BJ (cell line): ENCODE data around the gene CFAP54. TPM values are rescaled to one million over a fixed set of nuclear protein-coding genes. Genes with fewer than 3 reads are reported as not detected.

Experiments
- CTCF ChIA-PET: fragments of 350-600 bp; formaldehyde crosslinking; extraction: SDS; loops from one replicate; lab custom pipeline; 2021; ENCODE audit warnings: antibody characterized with exemption, inconsistent platforms; lab: Yijun Ruan, JAX
- POLR2A ChIA-PET: fragments of 300-600 bp; sonication (Branson Sonifier 250); formaldehyde crosslinking; extraction: SDS; loops from one replicate; lab custom pipeline; 2021; ENCODE audit warnings: antibody characterized with exemption; lab: Charles Lee
- DNase-seq: peaks from one replicate; pipeline ENCODE4 v3.0.0-alpha.2; 2011; ENCODE audit warnings: low read depth
- H3K27me3 ChIP-seq: 2 replicates; pipeline ENCODE4 v1.6.0; 2011; ENCODE audit warnings: low read length; ENCODE audit not compliant: control insufficient read depth, insufficient read depth
- H3K36me3 ChIP-seq: 2 replicates; pipeline ENCODE4 v1.5.1; 2011; ENCODE audit warnings: low read length; ENCODE audit not compliant: control insufficient read depth, insufficient read depth
- H3K4me3 ChIP-seq: 2 replicates; pipeline ENCODE4 v1.5.1; 2011; ENCODE audit warnings: low read depth, mild to moderate bottlenecking, control low read depth, low read length
- CTCF ChIP-seq: IDR thresholded peaks from 2 replicates; pipeline ENCODE4 v1.5.1; 2011; ENCODE audit warnings: low read depth, mild to moderate bottlenecking, control low read depth, inconsistent platforms, low read length, moderate library complexity; ENCODE audit not compliant: insufficient read depth
- polyA plus RNA-seq: library from polyadenylated mRNA; depleted of rRNA; stranded (reverse); fragments of >200 nt; gene quantifications from 2 replicates; pipeline ENCODE4 v1.2.3, GENCODE V29; 2011

Gene CFAP54
- polyA plus RNA-seq, 1 experiment, result 0.38 TPM

GRCh38 chr12:96516472-96517430 is 27.4 kb downstream of the CFAP54 start:
- no peaks in the 10 kb centered on the region for H3K27me3 ChIP-seq
- no peaks in the 10 kb centered on the region for H3K36me3 ChIP-seq
- ChIA-PET POLR2A (no interaction called here), CTCF (interaction anchor here (0.6 to 5.2 kb wide), 36 partner anchors 9 to 695 kb away, joined by 3 to 72 read pairs (median 4); partner anchors contain the start of gene CDK17)
- peak; percentile 26 for DNase-seq
- TF ChIP-seq CTCF, result peak; percentile 48
- H3K4me3 ChIP-seq, result no peak overlapping the region

- ChIA-PET CTCF (interaction anchor here (1.1 to 3.0 kb wide), 3 partner anchors 11 to 459 kb away, joined by 4 to 18 read pairs (median 4); partner anchors contain the start of gene CDK17), POLR2A (no interaction called here)
- TF ChIP-seq CTCF, result no peak
- DNase-seq, result no peak
- Histone ChIP-seq H3K36me3 (no peaks in the 10 kb centered on the region), H3K27me3 (no peaks in the 10 kb centered on the region), H3K4me3 (no peak overlapping the region)
Measured at GRCh38 chr12:96520767-96521166, 31.4 kb downstream of the CFAP54 start.

GRCh38 chr12:96521895-96522682 is 32.7 kb downstream of the CFAP54 start:
- Histone ChIP-seq H3K36me3 (no peaks in the 10 kb centered on the region), H3K4me3 (no peak overlapping the region), H3K27me3 (no peaks in the 10 kb centered on the region)
- no peak for DNase-seq
- ChIA-PET CTCF (interaction anchor here (0.6 to 3.0 kb wide), 3 partner anchors 116 to 460 kb away, joined by 3 to 18 read pairs (median 5); no protein-coding TSS in a partner anchor), POLR2A (no interaction called here)
- TF ChIP-seq CTCF, result no peak

- TF ChIP-seq CTCF, result no peak
- POLR2A ChIA-PET, result no interaction called here
- H3K27me3 ChIP-seq, result no peaks in the 10 kb centered on the region
- H3K4me3 ChIP-seq, result no peak overlapping the region
- CTCF ChIA-PET, result interaction anchor here (0.6 to 3.0 kb wide), 3 partner anchors 115 to 461 kb away, joined by 3 to 18 read pairs (median 5); no protein-coding TSS in a partner anchor
- H3K36me3 ChIP-seq, result no peaks in the 10 kb centered on the region
- DNase-seq, result no peak
Measured at GRCh38 chr12:96522690-96523089, 33.3 kb downstream of the CFAP54 start.
